ENCODE measurements around the gene SH3BGRL. TPM values are rescaled to one million over a fixed set of nuclear protein-coding genes. Genes with fewer than 3 reads are reported as not detected.

SH3BGRL gene
- total RNA-seq, 1 donor from 2014 or later: 192 TPM

DNA sequence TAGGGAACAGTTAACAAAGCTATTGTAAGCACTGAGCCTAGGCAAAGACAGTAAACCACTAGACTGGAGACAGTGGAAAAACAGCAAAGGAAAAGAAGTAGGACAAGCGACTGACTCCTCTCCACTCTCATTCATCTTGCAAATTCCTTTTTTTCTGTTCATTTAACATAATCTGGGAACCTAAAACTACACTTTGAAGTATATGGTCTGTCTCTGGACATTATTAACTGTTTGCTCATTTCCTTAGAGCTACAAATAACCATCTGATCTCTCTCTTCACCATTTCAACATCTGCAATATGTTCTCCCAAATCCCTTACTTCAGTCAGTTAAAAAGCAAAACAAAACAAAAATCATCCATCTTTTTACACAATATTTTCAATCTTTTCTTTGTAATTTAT is 831 bp upstream of the SH3BGRL start:
- H3K36me3 ChIP-seq: no peaks in the 10 kb centered on the region
- no peaks in the 10 kb centered on the region for H3K9me3 ChIP-seq
- H3K4me3 ChIP-seq: peak overlapping the region; percentile 66
- H3K27me3 ChIP-seq (ENCODE audit: low read depth): no peaks in the 10 kb centered on the region
- TF ChIP-seq, protein P1, sequence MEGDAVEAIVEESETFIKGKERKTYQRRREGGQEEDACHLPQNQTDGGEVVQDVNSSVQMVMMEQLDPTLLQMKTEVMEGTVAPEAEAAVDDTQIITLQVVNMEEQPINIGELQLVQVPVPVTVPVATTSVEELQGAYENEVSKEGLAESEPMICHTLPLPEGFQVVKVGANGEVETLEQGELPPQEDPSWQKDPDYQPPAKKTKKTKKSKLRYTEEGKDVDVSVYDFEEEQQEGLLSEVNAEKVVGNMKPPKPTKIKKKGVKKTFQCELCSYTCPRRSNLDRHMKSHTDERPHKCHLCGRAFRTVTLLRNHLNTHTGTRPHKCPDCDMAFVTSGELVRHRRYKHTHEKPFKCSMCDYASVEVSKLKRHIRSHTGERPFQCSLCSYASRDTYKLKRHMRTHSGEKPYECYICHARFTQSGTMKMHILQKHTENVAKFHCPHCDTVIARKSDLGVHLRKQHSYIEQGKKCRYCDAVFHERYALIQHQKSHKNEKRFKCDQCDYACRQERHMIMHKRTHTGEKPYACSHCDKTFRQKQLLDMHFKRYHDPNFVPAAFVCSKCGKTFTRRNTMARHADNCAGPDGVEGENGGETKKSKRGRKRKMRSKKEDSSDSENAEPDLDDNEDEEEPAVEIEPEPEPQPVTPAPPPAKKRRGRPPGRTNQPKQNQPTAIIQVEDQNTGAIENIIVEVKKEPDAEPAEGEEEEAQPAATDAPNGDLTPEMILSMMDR (IDR thresholded peaks at IDR 0.05): no peak
- ATAC-seq (no peak), DNase-seq (no peak)
- no peaks in the 10 kb centered on the region for H3K4me1 ChIP-seq
- intact Hi-C loops (cut with DNase I): no loop called here
- H3K27ac ChIP-seq: peak overlapping the region; percentile 84

DNA sequence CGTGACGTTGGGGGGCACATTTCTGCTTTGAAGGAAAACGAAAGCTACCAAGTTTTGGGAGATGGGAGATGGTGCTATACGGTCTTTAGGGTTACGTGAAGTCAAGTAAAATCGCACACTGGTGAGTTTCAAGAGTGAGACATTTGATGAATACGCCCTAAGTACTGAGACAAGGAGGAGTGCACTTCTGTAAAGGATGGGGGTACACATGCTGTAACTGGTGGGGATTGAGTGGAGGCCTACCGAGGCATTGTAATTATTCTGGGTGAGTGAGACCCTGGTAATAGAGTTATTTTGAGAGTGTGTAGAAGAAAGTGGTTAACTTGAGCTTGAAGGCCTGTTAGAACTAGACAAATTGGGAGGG is 536 bp downstream of the SH3BGRL start:
- Histone ChIP-seq H3K4me1 (no peaks in the 10 kb centered on the region), H3K27me3 (ENCODE audit: low read depth) (no peaks in the 10 kb centered on the region), H3K27ac (peak overlapping the region; percentile 84), H3K4me3 (peak overlapping the region; percentile 66), H3K9me3 (no peaks in the 10 kb centered on the region), H3K36me3 (no peaks in the 10 kb centered on the region)
- DNase-seq (no peak), ATAC-seq (peak; percentile 39 to 43)
- TF ChIP-seq, protein P1 (IDR thresholded peaks at IDR 0.05): no peak
- intact Hi-C loops (cut with DNase I): no loop called here

DNA sequence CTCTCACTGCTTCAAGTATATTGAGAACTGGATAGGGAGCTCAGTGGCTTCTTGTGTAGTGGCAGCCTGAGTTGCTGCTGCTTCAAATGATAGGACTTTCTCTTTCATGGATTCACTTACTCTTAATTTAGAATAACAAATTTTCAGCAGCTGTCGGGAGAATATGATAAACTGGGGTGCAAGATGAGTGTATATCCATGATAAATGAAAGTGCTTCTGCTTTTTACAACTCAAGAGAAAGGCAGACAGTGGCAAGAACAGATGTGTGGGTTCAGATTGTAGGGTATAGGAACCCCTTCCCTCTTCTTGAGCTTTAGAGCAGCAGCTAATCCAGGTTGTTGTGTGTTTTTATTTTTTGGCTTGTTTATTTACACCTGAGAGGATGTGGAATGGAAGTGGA is 1.0 kb downstream of the SH3BGRL start:
- H3K27me3 ChIP-seq (ENCODE audit: low read depth): no peaks in the 10 kb centered on the region
- peak overlapping the region; percentile 66 for H3K4me3 ChIP-seq
- DNase-seq: no peak
- ATAC-seq: peak in 1 of 2 donors; percentile 2
- H3K9me3 ChIP-seq: no peaks in the 10 kb centered on the region
- peak overlapping the region; percentile 84 for H3K27ac ChIP-seq
- TF ChIP-seq, protein P1 (IDR thresholded peaks at IDR 0.05): no peak
- intact Hi-C loops (cut with DNase I): no loop called here
- no peaks in the 10 kb centered on the region for H3K4me1 ChIP-seq
- no peaks in the 10 kb centered on the region for H3K36me3 ChIP-seq

DNA sequence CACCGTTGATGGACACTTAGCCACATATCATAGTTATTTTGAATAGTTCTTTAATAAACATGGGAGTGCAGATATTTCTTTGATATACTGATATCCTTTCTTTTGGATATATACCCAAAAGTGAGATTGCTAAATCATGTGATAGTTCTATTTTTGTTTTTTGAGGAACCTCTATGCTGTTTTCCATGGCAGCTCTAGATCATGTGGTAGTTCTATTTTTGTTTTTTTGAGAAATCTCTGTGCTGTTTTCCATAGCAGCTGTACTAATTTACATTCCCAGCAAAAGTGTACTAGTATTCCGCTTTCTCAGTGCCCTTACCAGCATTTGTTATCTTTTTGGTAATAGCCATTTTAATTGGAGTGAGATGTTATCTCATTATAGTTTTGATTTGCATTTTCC is 3.6 kb downstream of the SH3BGRL start:
- H3K9me3 ChIP-seq: no peaks in the 10 kb centered on the region
- no peaks in the 10 kb centered on the region for H3K4me1 ChIP-seq
- no peak overlapping the region for H3K27ac ChIP-seq
- TF ChIP-seq, protein P1 (IDR thresholded peaks at IDR 0.05): no peak
- no peak for DNase-seq
- no peaks in the 10 kb centered on the region for H3K27me3 ChIP-seq (ENCODE audit: low read depth)
- H3K4me3 ChIP-seq: no peak overlapping the region
- intact Hi-C loops (cut with DNase I): no loop called here
- ATAC-seq: no peak
- no peaks in the 10 kb centered on the region for H3K36me3 ChIP-seq

DNA sequence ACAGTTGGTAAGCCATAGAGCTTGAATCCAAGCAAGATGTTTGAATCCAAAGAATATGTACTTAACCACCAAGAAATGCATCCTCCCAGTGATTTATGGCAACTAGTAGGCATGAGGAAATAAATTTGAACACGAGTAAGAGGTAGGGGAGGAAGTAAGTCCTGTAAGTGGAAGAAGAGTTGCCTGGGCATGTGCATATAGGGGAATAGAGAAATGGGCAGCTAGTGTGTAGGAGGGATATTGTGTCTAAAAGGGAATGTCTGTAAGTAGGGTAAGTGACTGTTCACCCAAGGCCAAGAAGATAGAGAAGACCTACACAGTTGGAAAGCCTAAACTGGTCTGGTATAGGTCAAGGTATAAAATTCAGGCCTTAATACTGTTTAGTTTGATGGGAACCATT is 4.6 kb downstream of the SH3BGRL start:
- DNase-seq (no peak), ATAC-seq (no peak)
- intact Hi-C loops (cut with DNase I): no loop called here
- Histone ChIP-seq H3K27me3 (ENCODE audit: low read depth) (no peaks in the 10 kb centered on the region), H3K4me1 (no peaks in the 10 kb centered on the region), H3K4me3 (no peak overlapping the region), H3K36me3 (no peaks in the 10 kb centered on the region), H3K9me3 (no peaks in the 10 kb centered on the region), H3K27ac (no peak overlapping the region)
- TF ChIP-seq, protein P1 (IDR thresholded peaks at IDR 0.05): no peak

DNA sequence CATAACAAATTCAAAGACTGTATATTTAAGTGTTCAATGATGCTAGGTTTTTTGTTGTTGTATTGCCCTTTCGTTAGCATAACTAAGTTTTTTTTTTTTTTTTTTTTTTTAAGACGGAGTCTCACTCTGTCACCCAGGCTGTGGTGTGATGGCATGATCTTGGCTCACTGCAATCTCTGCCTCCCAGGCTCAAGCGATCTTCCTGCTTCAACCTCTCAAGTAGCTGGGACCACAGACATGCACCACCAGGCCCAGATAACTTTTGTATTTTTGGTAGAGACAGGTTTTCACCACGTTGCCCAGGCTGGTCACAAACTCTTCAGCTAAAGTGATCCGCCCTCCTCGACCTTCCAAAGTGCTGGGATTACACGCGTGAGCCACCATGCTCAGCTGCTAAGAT is 7.0 kb downstream of the SH3BGRL start:
- no peaks in the 10 kb centered on the region for H3K9me3 ChIP-seq
- H3K27me3 ChIP-seq (ENCODE audit: low read depth): no peaks in the 10 kb centered on the region
- TF ChIP-seq, protein P1 (IDR thresholded peaks at IDR 0.05): no peak
- ATAC-seq (no peak), DNase-seq (no peak)
- intact Hi-C loops (cut with DNase I): no loop called here
- H3K27ac ChIP-seq: no peak overlapping the region
- H3K4me3 ChIP-seq: no peak overlapping the region
- no peaks in the 10 kb centered on the region for H3K4me1 ChIP-seq
- no peaks in the 10 kb centered on the region for H3K36me3 ChIP-seq

Data from lower lobe of right lung (tissue), 2 donors.